GM12872 (cell line): Measurements from ENCODE around the gene PTH1R.

Experiments used
- TF ChIP-seq, protein P1 (sequence below): IDR thresholded peaks from 3 replicates; pipeline ENCODE4 v1.5.1; 2011; ENCODE audit warnings: low read depth, mild to moderate bottlenecking, low read length, moderate library complexity; ENCODE audit not compliant: insufficient read depth

The PTH1R gene

DNA sequence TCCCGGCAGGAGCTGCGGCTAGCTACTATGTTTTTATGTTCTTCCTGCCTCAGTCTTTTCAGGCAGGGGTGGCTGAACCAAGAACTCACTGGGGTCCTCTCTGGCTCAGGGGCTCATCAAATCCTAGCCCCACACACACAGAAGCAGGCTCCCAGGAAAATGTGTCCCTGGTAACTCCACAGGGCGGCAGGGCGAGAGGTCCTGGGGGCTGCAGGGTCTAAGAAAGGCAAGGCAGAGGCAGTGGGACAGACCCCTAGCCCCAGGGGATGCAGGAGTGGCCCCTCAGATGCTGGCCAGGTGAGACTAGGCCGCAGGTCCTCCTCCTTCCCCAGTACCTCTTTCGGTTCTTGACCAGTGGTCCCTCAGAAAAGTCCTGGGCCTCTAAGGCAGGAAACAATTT, 48.9 kb downstream of the PTH1R start:
- TF ChIP-seq, protein P1, sequence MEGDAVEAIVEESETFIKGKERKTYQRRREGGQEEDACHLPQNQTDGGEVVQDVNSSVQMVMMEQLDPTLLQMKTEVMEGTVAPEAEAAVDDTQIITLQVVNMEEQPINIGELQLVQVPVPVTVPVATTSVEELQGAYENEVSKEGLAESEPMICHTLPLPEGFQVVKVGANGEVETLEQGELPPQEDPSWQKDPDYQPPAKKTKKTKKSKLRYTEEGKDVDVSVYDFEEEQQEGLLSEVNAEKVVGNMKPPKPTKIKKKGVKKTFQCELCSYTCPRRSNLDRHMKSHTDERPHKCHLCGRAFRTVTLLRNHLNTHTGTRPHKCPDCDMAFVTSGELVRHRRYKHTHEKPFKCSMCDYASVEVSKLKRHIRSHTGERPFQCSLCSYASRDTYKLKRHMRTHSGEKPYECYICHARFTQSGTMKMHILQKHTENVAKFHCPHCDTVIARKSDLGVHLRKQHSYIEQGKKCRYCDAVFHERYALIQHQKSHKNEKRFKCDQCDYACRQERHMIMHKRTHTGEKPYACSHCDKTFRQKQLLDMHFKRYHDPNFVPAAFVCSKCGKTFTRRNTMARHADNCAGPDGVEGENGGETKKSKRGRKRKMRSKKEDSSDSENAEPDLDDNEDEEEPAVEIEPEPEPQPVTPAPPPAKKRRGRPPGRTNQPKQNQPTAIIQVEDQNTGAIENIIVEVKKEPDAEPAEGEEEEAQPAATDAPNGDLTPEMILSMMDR = no peak

DNA sequence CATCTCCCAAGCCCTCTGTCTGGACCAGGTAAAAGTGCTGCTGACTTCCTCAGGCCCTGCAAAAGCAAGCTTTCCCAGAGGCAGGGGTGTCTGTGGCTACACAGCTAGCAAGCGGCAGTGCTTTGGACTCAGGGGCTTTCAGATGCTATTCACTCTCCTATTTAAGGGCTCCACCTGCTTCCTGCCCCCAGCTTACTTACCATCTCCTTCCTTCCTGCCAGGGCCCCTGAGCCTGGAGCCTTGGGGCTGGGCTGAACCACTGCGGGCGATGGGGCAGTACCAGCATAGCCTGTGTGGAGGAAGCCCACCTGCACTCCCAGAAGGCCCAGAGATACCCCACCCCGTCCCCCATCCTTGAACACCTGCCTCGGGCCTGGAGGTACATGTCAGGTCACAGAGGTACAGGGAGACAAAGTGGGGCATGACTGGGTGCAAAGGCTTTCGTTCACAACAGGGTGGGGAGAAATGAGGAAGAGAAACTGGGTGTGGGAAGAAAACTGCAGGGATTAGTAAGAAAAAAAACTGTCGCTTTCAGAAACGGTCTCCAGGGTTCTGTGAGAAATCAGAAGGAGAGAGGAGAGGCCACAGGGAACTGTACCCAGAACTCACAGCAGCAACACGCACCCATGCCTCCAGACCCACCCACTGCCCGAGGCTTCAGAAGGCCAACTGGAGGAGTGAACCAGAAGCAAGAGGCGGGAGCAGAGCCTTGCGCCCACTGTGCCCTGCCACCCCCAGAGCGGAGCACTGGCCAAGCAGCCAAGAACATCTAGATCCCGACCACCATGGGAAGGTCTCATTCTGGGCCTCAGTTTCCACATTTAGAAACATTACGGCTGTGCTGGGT, 49.6 kb downstream of the PTH1R start:
- TF ChIP-seq, protein P1 = no peak

DNA sequence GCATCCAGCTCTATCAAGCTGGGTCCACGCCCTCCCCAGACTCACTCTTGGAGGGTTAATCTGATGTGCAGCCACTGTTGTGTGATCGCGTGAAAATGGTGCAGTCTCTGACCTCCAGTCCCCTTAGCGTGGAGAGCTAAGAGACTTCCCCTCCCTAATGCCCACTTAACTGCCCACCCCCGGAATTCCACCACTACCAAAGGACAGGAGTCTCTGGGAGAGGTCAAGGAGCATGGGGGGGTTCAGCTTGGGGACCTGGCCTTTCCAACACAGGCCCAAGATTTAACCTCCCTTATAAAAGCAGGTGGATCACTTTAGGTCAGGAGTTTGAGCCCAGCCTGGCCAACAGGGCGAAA, 50.2 kb downstream of the PTH1R start:
- TF ChIP-seq, protein P1 = no peak

DNA sequence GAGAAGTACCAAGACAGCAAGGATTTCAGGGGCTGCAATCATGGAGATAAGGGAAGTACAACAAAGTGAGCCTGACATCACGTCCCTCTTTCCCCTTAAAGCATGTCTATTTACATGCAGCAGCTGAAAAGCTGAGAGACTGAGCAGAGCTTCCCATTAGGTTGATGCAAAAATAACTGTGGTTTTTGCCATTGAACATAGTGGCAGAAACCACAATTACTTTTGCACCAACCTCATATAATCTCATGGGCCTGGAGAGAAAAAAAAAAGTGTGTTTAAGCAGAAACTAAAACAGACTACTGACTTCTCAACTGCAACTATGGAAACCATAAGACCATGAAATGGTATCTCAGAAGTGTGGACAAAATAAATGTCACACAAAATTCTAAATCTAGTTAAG, 50.8 kb downstream of the PTH1R start:
- TF ChIP-seq, protein P1 = no peak

DNA sequence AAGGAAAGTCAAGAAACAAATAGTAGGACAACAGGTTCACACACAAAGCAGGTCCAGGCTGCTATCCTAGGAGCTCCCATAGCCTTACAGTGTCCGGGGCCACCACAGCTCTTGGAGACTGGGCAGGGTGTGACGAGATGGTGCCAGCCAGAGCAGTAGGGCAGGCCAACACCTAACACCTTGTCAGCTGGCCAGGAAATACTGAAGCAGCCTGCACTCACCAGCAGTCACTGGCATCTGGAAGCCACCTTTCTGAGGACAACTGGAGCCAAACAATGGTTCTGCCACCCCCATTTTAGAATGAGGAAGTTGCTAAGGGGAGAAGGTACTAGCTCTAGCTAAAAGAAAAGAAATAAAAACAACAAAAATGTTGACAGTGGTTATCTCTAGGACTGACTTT, 51.8 kb downstream of the PTH1R start:
- TF ChIP-seq, protein P1 = no peak

DNA sequence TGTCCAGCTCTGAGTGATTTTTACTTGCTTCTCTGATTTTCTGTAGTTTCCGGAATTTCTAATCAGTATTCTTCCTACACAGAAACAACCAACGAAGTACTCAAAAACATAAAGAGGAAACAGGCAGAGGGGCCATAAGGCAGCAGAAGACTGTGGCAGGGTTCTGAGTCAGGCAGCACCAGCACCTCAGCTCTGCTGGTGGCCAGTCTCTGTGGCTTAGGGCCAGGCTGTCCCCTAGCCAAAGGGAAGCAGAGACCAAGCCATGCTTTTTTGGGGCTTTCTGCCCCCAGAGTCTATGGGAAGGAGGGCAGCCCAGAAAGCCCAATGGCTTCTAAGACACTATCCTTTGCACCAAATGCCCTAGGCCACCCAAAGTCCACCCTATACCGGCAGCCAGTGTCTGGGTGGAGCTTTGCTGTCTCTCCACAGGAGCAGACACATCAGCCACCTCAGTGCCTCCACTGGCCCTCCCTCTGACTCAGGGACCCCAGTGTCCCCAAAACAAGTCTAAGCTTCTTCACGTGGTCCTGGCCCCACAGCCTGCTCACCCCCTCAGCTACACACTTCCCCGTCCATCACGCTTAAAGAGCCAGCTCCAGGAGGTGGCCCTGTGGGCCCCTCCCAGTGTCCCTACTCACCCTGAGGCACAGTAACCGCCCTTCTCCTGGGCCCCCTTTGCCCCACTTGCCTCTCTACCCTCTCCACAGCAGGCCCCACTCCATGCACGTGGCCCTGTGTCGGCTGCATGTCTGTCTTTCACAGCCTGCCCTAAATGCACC, 52.8 kb downstream of the PTH1R start:
- TF ChIP-seq, protein P1 = no peak

DNA sequence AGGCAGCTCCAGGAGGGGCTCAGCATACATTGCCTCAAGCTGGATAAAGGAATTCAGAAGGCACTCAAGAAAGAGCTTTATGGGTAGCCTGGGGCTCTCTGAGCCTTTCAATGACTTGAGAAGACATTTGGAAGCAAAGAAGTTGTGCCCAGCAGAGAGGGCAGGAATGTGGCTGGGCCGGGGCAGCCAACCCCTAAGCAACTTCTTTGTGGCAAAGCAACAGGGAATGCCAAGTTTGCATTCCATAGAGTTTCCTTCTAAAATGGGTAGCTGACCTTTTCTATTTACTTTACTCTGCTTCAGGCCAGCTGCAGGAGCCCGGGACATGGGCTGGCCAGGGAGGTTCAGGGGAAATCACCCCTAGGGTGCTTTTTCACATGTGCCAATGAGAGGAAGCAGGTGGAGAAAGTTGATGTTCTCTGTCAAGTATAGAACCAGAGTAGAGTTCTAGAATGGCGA, 53.5 kb downstream of the PTH1R start:
- TF ChIP-seq, protein P1 = no peak
